Stimulated activated CD8-positive, alpha-beta memory T cell treated with anti-CD3 and anti-CD28 coated beads, Interleukin-7, amount 100 ng/mL, for 24 hours (primary cell): ENCODE data around the gene PPP2R2B.
A peak's percentile ranks its signal among the peaks of the same experiment; 100 is the strongest.

Experiments used
- DNase-seq: peaks from one replicate; pipeline ENCODE4 v3.0.0-alpha.2; 2020; ENCODE audit warnings: low read depth

The PPP2R2B gene

GRCh38 chr5:146779211-146779869 lies 99.2 kb downstream of the PPP2R2B start:
- no peak for DNase-seq

GRCh38 chr5:146778795-146779194 lies 99.8 kb downstream of the PPP2R2B start:
- DNase-seq, result no peak

GRCh38 chr5:146778261-146778660 lies 100.3 kb downstream of the PPP2R2B start:
- no peak for DNase-seq

- no peak for DNase-seq
Observed at GRCh38 chr5:146772881-146773466, 105.6 kb downstream of the PPP2R2B start.

GRCh38 chr5:146770980-146771379 lies 107.6 kb downstream of the PPP2R2B start:
- DNase-seq, result no peak

- no peak for DNase-seq
Observed at GRCh38 chr5:146770546-146770945, 108.0 kb downstream of the PPP2R2B start.

GRCh38 chr5:146767534-146767933 lies 111.0 kb downstream of the PPP2R2B start:
- DNase-seq, result no peak

- no peak for DNase-seq
Observed at GRCh38 chr5:146766013-146766412, 112.5 kb downstream of the PPP2R2B start.

- no peak for DNase-seq
Observed at GRCh38 chr5:146765089-146765832, 113.3 kb downstream of the PPP2R2B start.

- no peak for DNase-seq
Observed at GRCh38 chr5:146762830-146763229, 115.7 kb downstream of the PPP2R2B start.

- DNase-seq, result no peak
Observed at GRCh38 chr5:146761811-146762210, 116.7 kb downstream of the PPP2R2B start.

GRCh38 chr5:146758938-146759337 lies 119.6 kb downstream of the PPP2R2B start:
- no peak for DNase-seq

GRCh38 chr5:146758076-146758475 lies 120.5 kb downstream of the PPP2R2B start:
- DNase-seq, result no peak

- no peak for DNase-seq
Observed at GRCh38 chr5:146756546-146756945, 122.0 kb downstream of the PPP2R2B start.

GRCh38 chr5:146755793-146756192 lies 122.8 kb downstream of the PPP2R2B start:
- DNase-seq, result no peak

GRCh38 chr5:146754621-146755020 lies 123.9 kb downstream of the PPP2R2B start:
- no peak for DNase-seq

- no peak for DNase-seq
Observed at GRCh38 chr5:146753641-146754040, 124.9 kb downstream of the PPP2R2B start.

- peak; percentile 13 for DNase-seq
Observed at GRCh38 chr5:146751781-146752401, 126.7 kb downstream of the PPP2R2B start.

GRCh38 chr5:146751054-146751453 lies 127.5 kb downstream of the PPP2R2B start:
- DNase-seq, result no peak

GRCh38 chr5:146748533-146748932 lies 130.0 kb downstream of the PPP2R2B start:
- DNase-seq, result no peak

GRCh38 chr5:146745931-146746577 lies 132.5 kb downstream of the PPP2R2B start:
- no peak for DNase-seq

GRCh38 chr5:146744068-146744745 lies 134.3 kb downstream of the PPP2R2B start:
- no peak for DNase-seq
